Activated CD8-positive, alpha-beta memory T cell treated with anti-CD3 and anti-CD28 coated beads, Interleukin-2, amount 50 U/mL, for 48 hours (primary cell): ENCODE measurements around the gene NR2E3.

Experiments used
- DNase-seq: peaks from one replicate; pipeline ENCODE4 v3.0.0-alpha.2; 2020

The NR2E3 gene

DNA sequence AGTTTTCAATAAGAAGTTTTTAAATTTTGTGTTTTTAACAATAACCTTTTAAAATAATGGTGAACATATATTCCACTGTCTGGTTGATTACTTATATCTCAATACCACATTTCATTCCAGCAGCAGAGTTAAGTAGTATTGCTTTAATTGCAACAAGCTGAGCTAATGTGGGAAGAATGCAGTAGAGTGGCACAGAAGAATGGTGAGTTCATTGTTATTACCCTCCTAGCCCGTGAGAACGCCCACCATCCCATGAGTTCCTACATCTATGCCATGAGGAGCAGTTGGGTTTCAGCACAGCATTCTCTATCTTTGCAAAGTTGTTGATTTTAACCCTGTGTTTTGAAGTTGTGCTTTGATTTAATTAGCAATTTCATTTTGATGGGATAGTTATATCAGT is 17.8 kb upstream of the NR2E3 start:
- DNase-seq = no peak

DNA sequence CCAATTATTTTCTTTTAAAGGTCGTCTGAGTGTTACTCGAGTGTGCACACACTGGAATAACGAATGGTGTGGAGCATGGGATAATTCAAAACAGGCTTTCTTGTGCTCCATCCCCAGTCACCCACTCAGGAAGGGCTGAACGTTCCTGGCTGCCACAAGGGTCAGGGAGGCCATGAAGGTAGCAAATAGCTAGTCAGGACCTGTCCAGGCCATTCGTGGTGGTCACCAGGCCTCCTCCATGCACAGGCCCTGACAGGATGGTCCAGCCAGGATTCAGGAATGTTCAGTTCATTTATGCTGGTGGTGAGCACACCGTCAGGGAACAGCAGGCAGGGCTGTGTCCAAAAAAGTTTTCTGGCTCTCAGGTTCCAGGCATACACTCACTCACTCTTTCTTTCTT is 11.7 kb upstream of the NR2E3 start:
- no peak for DNase-seq

- DNase-seq = no peak
Measured at GRCh38 chr15:71800190-71800589, 10.2 kb upstream of the NR2E3 start.

- DNase-seq = no peak
Measured at GRCh38 chr15:71800835-71801745, 9.3 kb upstream of the NR2E3 start.

GRCh38 chr15:71801935-71802655 is 8.3 kb upstream of the NR2E3 start:
- DNase-seq = no peak

DNA sequence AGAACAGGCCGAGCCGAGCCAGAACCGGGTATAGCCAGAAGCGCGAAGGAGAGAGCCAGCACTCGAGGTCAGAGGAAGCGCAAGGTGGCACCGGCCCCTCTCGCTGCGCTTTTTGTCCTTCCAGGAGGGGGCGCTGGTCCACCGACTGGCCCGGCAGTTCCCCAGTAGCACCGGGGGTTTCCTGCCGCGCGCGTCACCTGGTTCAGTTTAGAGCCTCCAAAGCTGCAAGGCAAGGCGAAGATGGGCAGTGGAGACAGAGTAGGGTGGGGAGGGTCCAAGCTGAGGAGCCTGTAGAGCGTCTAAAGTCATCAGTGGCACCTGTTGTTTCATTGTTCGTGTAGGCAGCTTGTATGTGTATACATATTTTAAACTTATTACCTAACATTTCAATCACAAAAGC is 7.6 kb upstream of the NR2E3 start:
- peak; percentile 75 for DNase-seq

GRCh38 chr15:71804226-71804625 is 6.1 kb upstream of the NR2E3 start:
- DNase-seq = no peak

GRCh38 chr15:71804695-71805470 is 5.5 kb upstream of the NR2E3 start:
- no peak for DNase-seq

DNA sequence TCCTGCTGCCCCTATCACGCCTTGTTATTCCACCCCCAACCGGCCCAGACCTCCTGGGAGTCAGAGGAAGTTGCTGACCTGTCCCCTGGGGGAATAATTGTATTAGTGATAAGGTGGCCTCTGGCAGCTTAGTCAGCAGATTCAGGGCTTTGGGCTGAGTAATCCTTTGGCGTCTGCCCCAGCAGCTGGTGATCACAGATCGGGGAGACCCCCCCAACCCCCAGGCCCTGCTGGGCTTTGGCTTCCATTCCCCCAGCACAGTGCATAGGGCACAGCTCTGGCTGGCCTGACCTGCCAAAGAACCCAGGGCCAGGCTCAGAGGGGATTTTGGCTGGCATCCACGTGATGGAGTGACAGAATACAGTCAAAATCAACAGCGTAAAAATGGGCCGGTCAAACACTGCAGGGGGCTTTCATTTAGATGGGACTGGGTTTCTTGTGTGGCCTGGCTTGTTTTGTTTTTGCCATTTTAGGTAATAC is 3.9 kb upstream of the NR2E3 start:
- DNase-seq = no peak

DNA sequence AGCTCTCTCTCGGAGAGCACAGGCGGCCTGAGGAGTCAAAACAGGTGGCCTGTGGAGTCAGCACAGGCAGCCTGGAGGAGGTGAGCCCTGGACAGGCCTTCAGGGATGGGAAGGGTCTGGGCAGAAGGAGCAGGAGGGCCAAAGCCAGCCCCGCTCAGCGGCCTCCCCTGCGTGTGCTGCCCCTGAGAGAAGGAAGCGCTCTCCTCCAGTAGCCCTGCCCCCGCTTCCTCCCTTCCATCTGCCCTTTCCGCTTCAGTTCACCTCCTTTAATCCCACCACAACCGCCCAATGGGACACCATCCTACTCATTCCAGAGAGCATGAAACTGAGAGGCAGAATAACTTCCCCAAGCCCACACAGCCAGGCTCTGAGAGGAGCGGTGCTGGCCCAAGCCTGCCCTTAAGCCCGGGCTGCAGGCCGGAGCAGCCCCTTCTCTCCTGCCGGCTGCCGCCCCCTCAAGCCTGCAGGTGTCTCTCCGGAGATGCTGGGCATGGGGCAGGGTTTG is 3.2 kb upstream of the NR2E3 start:
- no peak for DNase-seq

DNA sequence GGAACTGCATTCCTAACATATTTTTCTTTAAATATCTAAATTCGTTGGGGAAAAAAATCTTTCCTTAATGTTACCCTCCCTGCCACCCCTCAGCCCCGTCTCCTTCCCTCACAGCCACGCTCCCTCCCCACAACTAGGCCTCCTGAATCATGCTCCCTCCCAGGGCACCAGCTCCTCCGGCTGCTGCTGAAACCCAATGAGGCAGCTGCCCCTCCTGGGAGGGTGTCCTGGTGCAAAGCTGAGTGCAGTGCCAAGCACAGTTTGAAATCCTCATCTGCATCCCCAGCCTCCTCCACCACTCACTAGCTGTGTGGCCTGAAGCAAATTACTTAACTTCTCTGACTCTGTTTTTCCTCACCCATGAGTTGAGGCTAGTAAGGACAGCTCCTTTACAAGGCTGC is 2.7 kb upstream of the NR2E3 start:
- no peak for DNase-seq

GRCh38 chr15:71808311-71809020 is 1.9 kb upstream of the NR2E3 start:
- no peak for DNase-seq

GRCh38 chr15:71809346-71809745 is 1.0 kb upstream of the NR2E3 start:
- no peak for DNase-seq

GRCh38 chr15:71811036-71811736 is 832 bp downstream of the NR2E3 start:
- no peak for DNase-seq

DNA sequence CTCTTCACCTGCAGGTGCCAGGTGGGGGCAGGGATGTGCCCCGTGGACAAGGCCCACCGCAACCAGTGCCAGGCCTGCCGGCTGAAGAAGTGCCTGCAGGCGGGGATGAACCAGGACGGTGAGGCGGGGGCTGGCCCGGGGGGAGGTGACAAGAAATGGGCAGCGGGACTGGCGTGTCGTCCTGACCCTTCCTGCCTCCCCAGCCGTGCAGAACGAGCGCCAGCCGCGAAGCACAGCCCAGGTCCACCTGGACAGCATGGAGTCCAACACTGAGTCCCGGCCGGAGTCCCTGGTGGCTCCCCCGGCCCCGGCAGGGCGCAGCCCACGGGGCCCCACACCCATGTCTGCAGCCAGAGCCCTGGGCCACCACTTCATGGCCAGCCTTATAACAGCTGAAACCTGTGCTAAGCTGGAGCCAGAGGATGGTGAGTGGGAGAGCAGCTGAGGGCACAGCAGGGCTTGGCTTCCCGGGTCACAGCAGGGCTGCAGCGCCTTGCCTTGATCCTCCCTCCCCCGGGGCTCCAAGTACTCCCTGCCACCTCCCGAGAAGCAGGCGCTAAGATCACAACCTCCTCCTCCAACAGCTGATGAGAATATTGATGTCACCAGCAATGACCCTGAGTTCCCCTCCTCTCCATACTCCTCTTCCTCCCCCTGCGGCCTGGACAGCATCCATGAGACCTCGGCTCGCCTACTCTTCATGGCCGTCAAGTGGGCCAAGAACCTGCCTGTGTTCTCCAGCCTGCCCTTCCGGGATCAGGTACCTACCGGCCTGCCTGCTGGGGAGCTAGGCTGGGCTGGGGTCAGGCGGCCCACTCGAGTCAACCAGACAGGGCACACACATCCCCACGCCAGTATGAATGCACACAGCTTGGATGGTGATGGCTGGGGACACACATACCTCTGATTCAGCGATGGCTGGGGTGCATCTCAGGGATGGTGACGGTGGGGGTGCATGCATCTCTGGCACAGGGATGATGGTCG is 1.7 kb downstream of the NR2E3 start:
- no peak for DNase-seq

DNA sequence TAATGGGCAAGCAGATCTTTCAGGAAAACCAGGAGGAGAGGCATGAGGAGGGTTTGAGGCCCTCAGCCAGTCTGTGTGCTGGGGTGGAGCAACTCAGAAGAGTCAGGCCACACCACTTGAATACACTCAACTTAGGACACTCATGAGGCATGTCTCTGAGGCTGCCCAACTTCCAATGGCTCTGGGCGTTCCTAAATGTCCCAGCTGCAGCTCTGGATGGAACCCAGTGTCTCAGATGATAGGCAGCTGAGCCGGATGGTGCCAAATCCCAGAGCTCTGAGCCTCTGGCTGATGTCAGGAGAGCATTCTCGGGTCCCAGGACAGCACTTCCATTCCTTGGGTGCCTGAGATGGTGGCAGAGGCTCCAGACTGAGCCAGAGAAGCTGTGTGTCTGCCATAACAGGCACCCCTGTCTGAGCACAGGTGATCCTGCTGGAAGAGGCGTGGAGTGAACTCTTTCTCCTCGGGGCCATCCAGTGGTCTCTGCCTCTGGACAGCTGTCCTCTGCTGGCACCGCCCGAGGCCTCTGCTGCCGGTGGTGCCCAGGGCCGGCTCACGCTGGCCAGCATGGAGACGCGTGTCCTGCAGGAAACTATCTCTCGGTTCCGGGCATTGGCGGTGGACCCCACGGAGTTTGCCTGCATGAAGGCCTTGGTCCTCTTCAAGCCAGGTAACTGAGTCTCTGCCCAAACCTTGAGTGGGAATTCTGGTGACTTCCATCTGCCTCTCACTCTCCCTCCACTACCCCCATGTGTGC is 2.8 kb downstream of the NR2E3 start:
- no peak for DNase-seq

GRCh38 chr15:71813723-71814470 is 3.5 kb downstream of the NR2E3 start:
- no peak for DNase-seq

- no peak for DNase-seq
Measured at GRCh38 chr15:71815301-71815700, 4.9 kb downstream of the NR2E3 start.

GRCh38 chr15:71817351-71817750 is 7.0 kb downstream of the NR2E3 start:
- DNase-seq = no peak
